Measurements from ENCODE around the gene PPP2R2B.

- no peak for TF ChIP-seq CTCF (IDR thresholded peaks at IDR 0.05)
- TF ChIP-seq ATF1 (CRISPR knock-in tag; IDR thresholded peaks at IDR 0.05), result no peak
- no peak for TF ChIP-seq AFF4 (CRISPR knock-in tag; IDR thresholded peaks at IDR 0.05; ENCODE audit: borderline replicate concordance)
- TF ChIP-seq ZNF317 (CRISPR knock-in tag; IDR thresholded peaks at IDR 0.05; ENCODE audit: borderline replicate concordance, low read depth), result no peak
- no peak; the same call in 1 of the 2 replicates for TF ChIP-seq SP1 (CRISPR knock-in tag; conservative IDR thresholded peaks at IDR 0.05)
- TF ChIP-seq FOXP1 (CRISPR knock-in tag; IDR thresholded peaks at IDR 0.05; ENCODE audit: borderline replicate concordance), result no peak
Observed at GRCh38 chr5:146877178-146877681, 1.3 kb downstream of the PPP2R2B start.
